CD14-positive monocyte (primary cell): ENCODE data around the gene GUCY1A1. TPM values are rescaled to one million over a fixed set of nuclear protein-coding genes. Genes with fewer than 3 reads are reported as not detected.

Source experiments
- DNase-seq, 3 donors: peaks; one replicate each; pipeline ENCODE4 v3.0.0-alpha.2; 2011 to 2022
- H2AFZ ChIP-seq: 2 replicates; pipeline ENCODE4 v1.6.0; 2012; ENCODE audit warnings: mild to moderate bottlenecking, low read depth, low read length, inconsistent platforms; ENCODE audit not compliant: insufficient read depth, poor library complexity, severe bottlenecking
- H3K27ac ChIP-seq, 2 donors: 1 replicate in 1 of 2; 2 replicates in 1 of 2; pipeline ENCODE4 v1.5.1; 2012 to 2013; ENCODE audit warnings: low read length in 2 of 2, control low read depth in 1 of 2, inconsistent platforms in 1 of 2, low read depth in 1 of 2, mild to moderate bottlenecking in 1 of 2
- H3K27me3 ChIP-seq, 2 donors: one replicate each; pipeline versions ENCODE4 v1.6.0 to v1.6.1; 2011 to 2013; ENCODE audit warnings: low read length in 2 of 2; ENCODE audit not compliant: control insufficient read depth in 2 of 2, insufficient read depth in 2 of 2
- H3K36me3 ChIP-seq, 2 donors: replicated peaks in 1 of 2; 1 replicate in 1 of 2; 2 replicates in 1 of 2; pipeline versions ENCODE4 v1.5.1 to v1.6.1; 2012 to 2013; ENCODE audit warnings: low read length in 2 of 2, control low read depth in 1 of 2, inconsistent platforms in 1 of 2, mild to moderate bottlenecking in 1 of 2; ENCODE audit not compliant: insufficient read depth in 2 of 2, control insufficient read depth in 1 of 2
- H3K4me1 ChIP-seq, 2 donors: 1 replicate in 1 of 2; 2 replicates in 1 of 2; pipeline versions ENCODE4 v1.5.1 to v1.6.1; 2012 to 2013; ENCODE audit warnings: low read length in 2 of 2, control low read depth in 1 of 2, inconsistent platforms in 1 of 2, mild to moderate bottlenecking in 1 of 2, moderate library complexity in 1 of 2; ENCODE audit not compliant: insufficient read depth in 2 of 2, control insufficient read depth in 1 of 2
- H3K4me2 ChIP-seq: replicated peaks from 2 replicates; pipeline ENCODE3; 2012; ENCODE audit warnings: low read length, moderate library complexity, mild to moderate bottlenecking; ENCODE audit not compliant: poor library complexity, severe bottlenecking; ENCODE audit errors: extremely low read depth
- H3K4me3 ChIP-seq, 3 experiments: fragments of 200-600 bp in 1 of 3; sonication (generic) in 1 of 3; replicated peaks in 1 of 3; 1 replicate in 2 of 3; 2 replicates in 1 of 3; pipeline ENCODE4 v1.5.1; 2011 to 2013; ENCODE audit warnings: low read length in 3 of 3, mild to moderate bottlenecking in 3 of 3, control low read depth in 2 of 3, low read depth in 2 of 3, inconsistent platforms in 1 of 3, moderate library complexity in 1 of 3
- H3K79me2 ChIP-seq: 2 replicates; pipeline ENCODE4 v1.6.0; 2012; ENCODE audit warnings: mild to moderate bottlenecking, control low read depth, inconsistent platforms, low read length, moderate library complexity; ENCODE audit not compliant: insufficient read depth
- H3K9ac ChIP-seq: 2 replicates; pipeline ENCODE4 v1.6.0; 2017; ENCODE audit warnings: low read length, mild to moderate bottlenecking; ENCODE audit not compliant: insufficient read depth, poor library complexity, severe bottlenecking
- H3K9me3 ChIP-seq, 2 donors: replicated peaks in 1 of 2; 1 replicate in 1 of 2; 2 replicates in 1 of 2; pipeline versions ENCODE4 v1.5.1 to v1.6.1; 2012 to 2013; ENCODE audit warnings: low read length in 2 of 2, control low read depth in 1 of 2; ENCODE audit not compliant: control insufficient read depth in 1 of 2, insufficient read depth in 1 of 2
- H4K20me1 ChIP-seq: 2 replicates; pipeline ENCODE4 v1.6.0; 2012; ENCODE audit warnings: mild to moderate bottlenecking, low read length, control low read depth, moderate library complexity; ENCODE audit not compliant: insufficient read depth
- H3K27ac Mint-ChIP-seq, 7 donors: one replicate each; pipeline ENCODE4 v1.8.0; 2020; ENCODE audit warnings: mild to moderate bottlenecking in 7 of 7, mixed read lengths in 7 of 7, moderate library complexity in 6 of 7, inconsistent platforms in 2 of 7
- H3K27me3 Mint-ChIP-seq, 3 donors: one replicate each; pipeline ENCODE4 v1.8.0; 2021 to 2022; ENCODE audit warnings: low read depth in 3 of 3, mild to moderate bottlenecking in 3 of 3, mixed read lengths in 3 of 3, moderate library complexity in 3 of 3, inconsistent platforms in 1 of 3
- H3K36me3 Mint-ChIP-seq, 2 donors: one replicate each; pipeline ENCODE4 v1.8.0; 2020; ENCODE audit warnings: mixed read lengths in 2 of 2, inconsistent platforms in 1 of 2, mild to moderate bottlenecking in 1 of 2
- H3K4me1 Mint-ChIP-seq: one replicate; pipeline ENCODE4 v1.8.0; 2020; ENCODE audit warnings: mild to moderate bottlenecking, mixed read lengths
- H3K4me3 Mint-ChIP-seq, 2 donors: one replicate each; pipeline ENCODE4 v1.8.0; 2020; ENCODE audit warnings: mild to moderate bottlenecking in 2 of 2, mixed read lengths in 2 of 2, moderate library complexity in 1 of 2
- H3K9me3 Mint-ChIP-seq, 7 donors: one replicate each; pipeline ENCODE4 v1.8.0; 2020 to 2022; ENCODE audit warnings: mixed read lengths in 7 of 7, mild to moderate bottlenecking in 6 of 7, moderate library complexity in 6 of 7, inconsistent platforms in 2 of 7
- WGBS: methylation state at CpG from one replicate; pipeline ENCODE4 v1.1.5; 2013; ENCODE audit warnings: missing lambda C conversion rate; ENCODE audit not compliant: insufficient coverage; 5-methylcytosine and 5-hydroxymethylcytosine counted together
- intact Hi-C, 2 donors: fragments of 100-400 bp; cut with micrococcal nuclease; formaldehyde crosslinking; loops; one replicate each; pipeline versions ENCODE4 v1.15.0 to v1.15.1; 2023
- polyA plus RNA-seq, 3 donors: library from polyadenylated mRNA; depleted of rRNA in 1 of 3; unstranded in 2 of 3; stranded (reverse) in 1 of 3; fragments of 300-500 nt in 2 of 3; fragments of >200 nt in 1 of 3; fragmentation: Illumina TruSeq in 2 of 3; gene quantifications; 1 replicate in 2 of 3; 2 replicates in 1 of 3; pipeline ENCODE4 v1.2.3, GENCODE V29; 2012 to 2021
- TF ChIP-seq, protein P1 (sequence below): fragments of 200-600 bp; IDR thresholded peaks from one replicate; pipeline ENCODE4 v1.8.0; 2022; ENCODE audit warnings: antibody characterized with exemption, mild to moderate bottlenecking

The GUCY1A1 gene
- polyA plus RNA-seq, 3 donors, result 0.88 to 1.2 (median 0.95) TPM

DNA sequence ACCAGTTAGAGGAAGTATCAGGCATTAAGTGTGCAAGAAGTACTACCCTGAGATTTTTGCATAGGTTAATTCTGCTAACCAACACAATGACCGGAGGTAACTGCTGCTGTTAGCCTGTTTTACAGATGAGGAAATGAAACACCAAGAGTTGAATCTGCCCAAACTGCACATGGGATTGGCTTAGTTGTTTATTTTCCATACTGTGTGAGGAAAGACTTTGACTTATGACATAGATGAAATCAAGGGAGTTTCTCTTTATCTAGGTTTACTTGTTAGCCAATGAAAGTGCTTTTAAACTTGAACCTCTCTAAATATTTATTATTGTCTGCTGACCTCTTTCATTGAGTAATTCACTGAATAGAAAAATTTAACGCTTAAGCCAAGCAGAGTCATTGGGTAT lies 102.4 kb downstream of the GUCY1A1 start:
- Histone ChIP-seq H4K20me1 (no peaks in the 10 kb centered on the region), H3K9ac (no peak overlapping the region), H2AFZ (no peak overlapping the region), H3K27me3 (no peaks in the 10 kb centered on the region), H3K9me3 (no peaks in the 10 kb centered on the region), H3K4me2 (peak overlapping the region; percentile 17), H3K4me1 (peaks cover 0 to 16% of the 10 kb centered on the region in 2 donors), H3K27ac (peak overlapping the region in 1 of 2 donors; percentile 0), H3K4me3 (peak overlapping the region in 1 of 3 experiments; percentile 19), H3K79me2 (no peaks in the 10 kb centered on the region), H3K36me3 (no peaks in the 10 kb centered on the region)
- WGBS, result 47% methylated on average over 2 of the region's 2 CpGs
- Mint-ChIP-seq H3K9me3 (no peaks in the 10 kb centered on the region), H3K4me1 (peaks cover 12% of the 10 kb centered on the region), H3K4me3 (no peak overlapping the region), H3K27me3 (no peaks in the 10 kb centered on the region), H3K27ac (peak overlapping the region in 6 of 7 donors; percentile 0 to 87 (median 24)), H3K36me3 (no peaks in the 10 kb centered on the region)
- TF ChIP-seq, protein P1, sequence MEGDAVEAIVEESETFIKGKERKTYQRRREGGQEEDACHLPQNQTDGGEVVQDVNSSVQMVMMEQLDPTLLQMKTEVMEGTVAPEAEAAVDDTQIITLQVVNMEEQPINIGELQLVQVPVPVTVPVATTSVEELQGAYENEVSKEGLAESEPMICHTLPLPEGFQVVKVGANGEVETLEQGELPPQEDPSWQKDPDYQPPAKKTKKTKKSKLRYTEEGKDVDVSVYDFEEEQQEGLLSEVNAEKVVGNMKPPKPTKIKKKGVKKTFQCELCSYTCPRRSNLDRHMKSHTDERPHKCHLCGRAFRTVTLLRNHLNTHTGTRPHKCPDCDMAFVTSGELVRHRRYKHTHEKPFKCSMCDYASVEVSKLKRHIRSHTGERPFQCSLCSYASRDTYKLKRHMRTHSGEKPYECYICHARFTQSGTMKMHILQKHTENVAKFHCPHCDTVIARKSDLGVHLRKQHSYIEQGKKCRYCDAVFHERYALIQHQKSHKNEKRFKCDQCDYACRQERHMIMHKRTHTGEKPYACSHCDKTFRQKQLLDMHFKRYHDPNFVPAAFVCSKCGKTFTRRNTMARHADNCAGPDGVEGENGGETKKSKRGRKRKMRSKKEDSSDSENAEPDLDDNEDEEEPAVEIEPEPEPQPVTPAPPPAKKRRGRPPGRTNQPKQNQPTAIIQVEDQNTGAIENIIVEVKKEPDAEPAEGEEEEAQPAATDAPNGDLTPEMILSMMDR, result no peak
- intact Hi-C loops, result no loop called here
- peak; percentile 25 to 36 (median 31) for DNase-seq

- no peaks in the 10 kb centered on the region for H3K9me3 Mint-ChIP-seq
- Histone ChIP-seq H3K9me3 (no peaks in the 10 kb centered on the region), H2AFZ (no peak overlapping the region), H3K27me3 (no peaks in the 10 kb centered on the region), H3K27ac (no peak overlapping the region), H3K4me3 (no peak overlapping the region), H3K36me3 (no peaks in the 10 kb centered on the region), H4K20me1 (no peaks in the 10 kb centered on the region), H3K4me2 (no peak overlapping the region), H3K9ac (no peak overlapping the region), H3K79me2 (no peaks in the 10 kb centered on the region), H3K4me1 (peaks cover 0 to 16% of the 10 kb centered on the region in 2 donors)
- H3K27me3 Mint-ChIP-seq, result no peaks in the 10 kb centered on the region
- H3K4me3 Mint-ChIP-seq, result no peak overlapping the region
- WGBS, result 96% methylated on average over 4 of the region's 8 CpGs
- TF ChIP-seq, protein P1, result no peak
- peaks cover 7% of the 10 kb centered on the region for H3K4me1 Mint-ChIP-seq
- intact Hi-C loops, result no loop called here
- H3K27ac Mint-ChIP-seq, result no peak overlapping the region
- H3K36me3 Mint-ChIP-seq, result no peaks in the 10 kb centered on the region
- DNase-seq, result no peak
Observed at GRCh38 chr4:155772459-155773195, 106.0 kb downstream of the GUCY1A1 start.
